HCT116 (cell line): ENCODE results near the gene MROH8. TPM values are rescaled to one million over a fixed set of nuclear protein-coding genes. Genes with fewer than 3 reads are reported as not detected.

Experiments used
- ATAC-seq: fragments of 200-7000 bp; cut with Tn5 transposase; 2 replicates; pipeline ENCODE4 v1.9.1; 2020; ENCODE audit warnings: mild to moderate bottlenecking, moderate library complexity
- BruUV-seq: library from RNA; stranded (reverse); fragments of 400-500 nt; replicated peaks from 2 replicates; lab custom pipeline; 2021; lab: Mats Ljungman, UMichigan
- CTCF ChIA-PET: fragments of 300-600 bp; sonication (Branson Sonifier 250); formaldehyde crosslinking; loops from one replicate; lab custom pipeline; 2021; ENCODE audit warnings: antibody characterized with exemption; lab: Charles Lee
- POLR2A ChIA-PET: fragments of 300-600, 350-600 bp; sonication (Branson Sonifier 250); formaldehyde crosslinking; loops from one replicate; lab custom pipeline; 2021; ENCODE audit warnings: antibody characterized with exemption; lab: Charles Lee
- RAD21 ChIA-PET, 2 experiments: fragments of 300-600 bp; sonication (Branson Sonifier 250); formaldehyde crosslinking; loops; one replicate each; lab custom pipeline; 2023; ENCODE audit warnings: low total read pairs in 2 of 2; ENCODE audit not compliant: uncharacterized antibody in 2 of 2, unreplicated experiment in 2 of 2, low non-redundant PET in 1 of 2; lab: Charles Lee
- DNase-seq: peaks from one replicate; pipeline ENCODE4 v3.0.0-alpha.2; 2010; ENCODE audit warnings: low read depth, low spot score
- H2AFZ ChIP-seq: fragments of 200-600 bp; shearing (Covaris generic), sonication (generic); 2 replicates; pipeline ENCODE4 v1.6.1; 2017; ENCODE audit warnings: low read depth, mixed run types, mixed read lengths, antibody characterized with exemption, low read length; ENCODE audit not compliant: poor library complexity, severe bottlenecking
- H3K27ac ChIP-seq: 2 replicates; pipeline ENCODE4 v1.5.1; 2012; ENCODE audit warnings: low read depth, low read length
- H3K27me3 ChIP-seq: fragments of 200-600 bp; sonication (generic); 2 replicates; pipeline ENCODE4 v1.6.1; 2016; ENCODE audit warnings: mixed run types, low read length, mixed read lengths; ENCODE audit not compliant: insufficient read depth
- H3K36me3 ChIP-seq, 2 experiments: fragments of 200-500 bp in 1 of 2; fragments of 200-600 bp in 1 of 2; sonication (Bioruptor generic) in 1 of 2; sonication (generic) in 1 of 2; 2 replicates each; pipeline versions ENCODE4 v1.5.1 to v1.6.1; 2014 to 2016; ENCODE audit warnings: low read length in 2 of 2, inconsistent platforms in 1 of 2, mixed read lengths in 1 of 2, mixed run types in 1 of 2; ENCODE audit not compliant: insufficient read depth in 2 of 2, control insufficient read depth in 1 of 2
- H3K4me1 ChIP-seq, 2 experiments: fragments of 200-600 bp in 1 of 2; sonication (generic) in 1 of 2; 2 replicates each; pipeline versions ENCODE4 v1.5.1 to v1.6.1; 2012 to 2017; ENCODE audit warnings: low read length in 2 of 2, inconsistent platforms in 1 of 2, mild to moderate bottlenecking in 1 of 2, mixed read lengths in 1 of 2, mixed run types in 1 of 2, moderate library complexity in 1 of 2; ENCODE audit not compliant: insufficient read depth in 2 of 2, control insufficient read depth in 1 of 2
- H3K4me2 ChIP-seq: fragments of 200-600 bp; sonication (generic); 2 replicates; pipeline ENCODE4 v1.6.1; 2017; ENCODE audit warnings: mixed run types, low read length, mixed read lengths
- H3K4me3 ChIP-seq, 2 experiments: fragments of 200-600 bp in 1 of 2; sonication (generic) in 1 of 2; replicated peaks in 1 of 2; 2 replicates each; pipeline ENCODE4 v1.5.1; 2011 to 2016; ENCODE audit warnings: low read length in 2 of 2, control low read depth in 1 of 2, low read depth in 1 of 2, mild to moderate bottlenecking in 1 of 2, mixed read lengths in 1 of 2, mixed run types in 1 of 2
- H3K79me2 ChIP-seq: fragments of 200-600 bp; sonication (generic); 2 replicates; pipeline ENCODE4 v1.6.1; 2017; ENCODE audit warnings: mild to moderate bottlenecking, mixed run types, low read length, moderate library complexity, mixed read lengths; ENCODE audit not compliant: insufficient read depth
- H3K9ac ChIP-seq: fragments of 200-600 bp; sonication (generic); 2 replicates; pipeline ENCODE4 v1.6.1; 2016; ENCODE audit warnings: low read length, mixed read lengths
- H3K9me2 ChIP-seq: fragments of 200-600 bp; sonication (generic), shearing (Covaris generic); 2 replicates; pipeline ENCODE4 v1.6.1; 2017; ENCODE audit warnings: mixed run types, mild to moderate bottlenecking, moderate library complexity; ENCODE audit not compliant: insufficient read depth
- H3K9me3 ChIP-seq, 2 experiments: fragments of 200-500 bp in 1 of 2; fragments of 200-600 bp in 1 of 2; sonication (Bioruptor generic) in 1 of 2; sonication (generic) in 1 of 2; 2 replicates each; pipeline ENCODE4 v1.6.1; 2014 to 2017; ENCODE audit warnings: low read length in 2 of 2, mixed read lengths in 2 of 2, inconsistent platforms in 1 of 2, low read depth in 1 of 2, mild to moderate bottlenecking in 1 of 2, mixed run types in 1 of 2, moderate library complexity in 1 of 2; ENCODE audit not compliant: control insufficient read depth in 1 of 2, insufficient read depth in 1 of 2
- H4K20me1 ChIP-seq: fragments of 200-600 bp; sonication (generic), shearing (Covaris generic); 2 replicates; pipeline ENCODE4 v1.6.1; 2017; ENCODE audit warnings: mixed run types, mild to moderate bottlenecking, moderate library complexity; ENCODE audit not compliant: insufficient read depth
- ATF3 ChIP-seq: IDR thresholded peaks from 2 replicates; pipeline ENCODE4 v1.6.1; 2012
- CBX3 ChIP-seq: IDR thresholded peaks from 2 replicates; pipeline ENCODE4 v1.6.1; 2012; ENCODE audit warnings: low read depth
- CEBPB ChIP-seq: IDR thresholded peaks from 2 replicates; pipeline ENCODE4 v1.6.1; 2012; ENCODE audit warnings: low read depth
- CTCF ChIP-seq, 3 experiments: fragments of 200-600 bp in 1 of 3; sonication (generic) in 1 of 3; IDR thresholded peaks in 2 of 3; conservative IDR thresholded peaks in 1 of 3; 2 replicates each; pipeline ENCODE4 v1.5.1; 2012 to 2017; ENCODE audit warnings: low read depth in 2 of 3, low read length in 2 of 3, antibody characterized with exemption in 1 of 3, borderline replicate concordance in 1 of 3, control low read depth in 1 of 3, mild to moderate bottlenecking in 1 of 3, mixed read lengths in 1 of 3, mixed run types in 1 of 3, moderate library complexity in 1 of 3; ENCODE audit not compliant: insufficient read depth in 1 of 3
- EZH2 ChIP-seq: fragments of 200-600 bp; sonication (generic); IDR thresholded peaks from 2 replicates; pipeline ENCODE4 v1.6.1; 2017; ENCODE audit warnings: antibody characterized with exemption, mixed run types
- FOSL1 ChIP-seq: IDR thresholded peaks from 2 replicates; pipeline ENCODE4 v1.6.1; 2012; ENCODE audit warnings: low read depth
- MAX ChIP-seq: IDR thresholded peaks from 2 replicates; pipeline ENCODE4 v1.6.1; 2012
- POLR2A ChIP-seq: IDR thresholded peaks from 2 replicates; pipeline ENCODE4 v1.7.0; 2011; ENCODE audit warnings: borderline replicate concordance; ENCODE audit not compliant: insufficient read depth, insufficient read length; ENCODE audit errors: extremely low read depth
- REST ChIP-seq: IDR thresholded peaks from 2 replicates; pipeline ENCODE4 v1.6.1; 2012; ENCODE audit warnings: low read depth
- SIN3A ChIP-seq: IDR thresholded peaks from 2 replicates; pipeline ENCODE4 v1.6.1; 2012; ENCODE audit warnings: low read depth
- SP1 ChIP-seq: IDR thresholded peaks from 2 replicates; pipeline ENCODE4 v1.6.1; 2012; ENCODE audit warnings: low read depth
- SRF ChIP-seq: IDR thresholded peaks from 2 replicates; pipeline ENCODE4 v1.6.1; 2012; ENCODE audit warnings: low read depth
- ZBTB33 ChIP-seq: IDR thresholded peaks from 2 replicates; pipeline ENCODE4 v1.6.1; 2011; ENCODE audit warnings: mild to moderate bottlenecking, low read length, moderate library complexity; ENCODE audit not compliant: insufficient replicate concordance; ENCODE audit errors: extremely low read depth
- ZFX ChIP-seq: fragments of 450-650 bp; IDR thresholded peaks from 2 replicates; pipeline ENCODE4 v1.6.1; 2017
- ZNF274 ChIP-seq: fragments of 200-500 bp; sonication (Bioruptor generic); IDR thresholded peaks from 2 replicates; pipeline ENCODE4 v1.6.1; 2014; ENCODE audit warnings: mild to moderate bottlenecking, low read depth, low read length, inconsistent platforms
- intact Hi-C: fragments of 100-400 bp; cut with micrococcal nuclease; formaldehyde crosslinking; loops from 2 replicates; pipeline ENCODE4 v1.10.0; 2022
- total RNA-seq: library from RNA; stranded (reverse); gene quantifications from one replicate; pipeline ENCODE4 v1.2.1, GENCODE V29; 2021; ENCODE audit not compliant: unreplicated experiment

MROH8 gene
- total RNA-seq, 1 experiment from 2014 or later = 0.79 TPM

- intact Hi-C loops = no loop called here
- peaks cover 43% of the 10 kb centered on the region for H3K27me3 ChIP-seq
- ChIA-PET RAD21 (no interaction called here), CTCF (no interaction called here), POLR2A (no interaction called here)
- H3K9me2 ChIP-seq = no peaks in the 10 kb centered on the region
- DNase-seq (no peak), ATAC-seq (no peak)
- H3K4me3 ChIP-seq = no peak overlapping the region
- BruUV-seq = no TSS peak
- no peak overlapping the region for H3K9ac ChIP-seq
- H2AFZ ChIP-seq = no peak overlapping the region
- H3K79me2 ChIP-seq = no peaks in the 10 kb centered on the region
- no peak overlapping the region for H3K27ac ChIP-seq
- H3K9me3 ChIP-seq = no peaks in the 10 kb centered on the region
- H3K4me1 ChIP-seq = no peaks in the 10 kb centered on the region
- H4K20me1 ChIP-seq = no peaks in the 10 kb centered on the region
- TF ChIP-seq POLR2A (no peak), CTCF (IDR thresholded peaks at IDR 0.05 in 2 of 3, conservative IDR thresholded peaks at IDR 0.05 in 1 of 3; ENCODE audit: borderline replicate concordance in 1 of 3, insufficient read depth in 1 of 3, low read depth in 2 of 3, low read length in 2 of 3) (no peak), CEBPB (no peak), FOSL1 (no peak), ZFX (no peak), MAX (no peak), SRF (no peak), ZBTB33 (no peak), EZH2 (no peak), SIN3A (no peak), SP1 (no peak), ZNF274 (no peak), CBX3 (no peak), REST (no peak), ATF3 (no peak)
- H3K36me3 ChIP-seq = no peaks in the 10 kb centered on the region
- H3K4me2 ChIP-seq = no peak overlapping the region
Observed at GRCh38 chr20:37161830-37162549, 17.4 kb downstream of the MROH8 start.
